Ascending aorta (tissue), 2 donors: ENCODE measurements around the gene TTLL8. TPM values are rescaled to one million over a fixed set of nuclear protein-coding genes. Genes with fewer than 3 reads are reported as not detected.

ENCODE experiments used
- DNase-seq, 2 donors: peaks; one replicate each; pipeline ENCODE4 v3.0.0-alpha.2; 2019; ENCODE audit warnings: low spot score in 2 of 2
- H3K27ac ChIP-seq, 2 donors: fragments of 200-600 bp; sonication (generic); one replicate each; pipeline ENCODE4 v1.5.1; 2016 to 2017; ENCODE audit warnings: mild to moderate bottlenecking in 1 of 2
- H3K27me3 ChIP-seq: fragments of 200-600 bp; sonication (generic); one replicate; pipeline ENCODE4 v1.5.1; 2017
- H3K36me3 ChIP-seq, 2 donors: fragments of 200-600 bp; sonication (generic); one replicate each; pipeline ENCODE4 v1.5.1; 2016
- H3K4me1 ChIP-seq, 2 donors: fragments of 200-600 bp; sonication (generic); one replicate each; pipeline ENCODE4 v1.5.1; 2016 to 2017; ENCODE audit warnings: mild to moderate bottlenecking in 1 of 2
- H3K4me3 ChIP-seq, 2 donors: fragments of 200-600 bp; sonication (generic); one replicate each; pipeline ENCODE4 v1.5.1; 2016 to 2017; ENCODE audit warnings: mild to moderate bottlenecking in 1 of 2
- H3K9me3 ChIP-seq, 2 donors: fragments of 200-600 bp; sonication (generic); one replicate each; pipeline ENCODE4 v1.5.1; 2016
- intact Hi-C: fragments of 100-400 bp; cut with DNase I; formaldehyde crosslinking; loops from one replicate; pipeline ENCODE4 v1.15.1; 2023
- total RNA-seq: library from RNA; depleted of rRNA; stranded (reverse); fragments of >200 nt; gene quantifications from one replicate; pipeline ENCODE4 v1.1.0, GENCODE V29; 2016
- TF ChIP-seq, protein P1 (sequence below), 3 experiments: fragments of 200-600 bp in 2 of 3; fragments of 450-650 bp in 1 of 3; sonication (generic) in 2 of 3; IDR thresholded peaks; one replicate each; pipeline ENCODE4 v1.5.1; 2016 to 2019; ENCODE audit warnings: antibody characterized with exemption in 3 of 3, mild to moderate bottlenecking in 1 of 3, moderate library complexity in 1 of 3

Gene TTLL8
- total RNA-seq, 1 donor from 2014 or later, result not detected

GRCh38 chr22:50014655-50015401, 43.3 kb downstream of the TTLL8 start:
- H3K4me1 ChIP-seq, result no peaks in the 10 kb centered on the region
- DNase-seq, result no peak
- no peaks in the 10 kb centered on the region for H3K36me3 ChIP-seq
- no peak overlapping the region for H3K4me3 ChIP-seq
- no peak overlapping the region for H3K27ac ChIP-seq
- intact Hi-C loops, result no loop called here
- peaks cover 24% of the 10 kb centered on the region for H3K27me3 ChIP-seq
- H3K9me3 ChIP-seq, result no peaks in the 10 kb centered on the region
- TF ChIP-seq, protein P1, sequence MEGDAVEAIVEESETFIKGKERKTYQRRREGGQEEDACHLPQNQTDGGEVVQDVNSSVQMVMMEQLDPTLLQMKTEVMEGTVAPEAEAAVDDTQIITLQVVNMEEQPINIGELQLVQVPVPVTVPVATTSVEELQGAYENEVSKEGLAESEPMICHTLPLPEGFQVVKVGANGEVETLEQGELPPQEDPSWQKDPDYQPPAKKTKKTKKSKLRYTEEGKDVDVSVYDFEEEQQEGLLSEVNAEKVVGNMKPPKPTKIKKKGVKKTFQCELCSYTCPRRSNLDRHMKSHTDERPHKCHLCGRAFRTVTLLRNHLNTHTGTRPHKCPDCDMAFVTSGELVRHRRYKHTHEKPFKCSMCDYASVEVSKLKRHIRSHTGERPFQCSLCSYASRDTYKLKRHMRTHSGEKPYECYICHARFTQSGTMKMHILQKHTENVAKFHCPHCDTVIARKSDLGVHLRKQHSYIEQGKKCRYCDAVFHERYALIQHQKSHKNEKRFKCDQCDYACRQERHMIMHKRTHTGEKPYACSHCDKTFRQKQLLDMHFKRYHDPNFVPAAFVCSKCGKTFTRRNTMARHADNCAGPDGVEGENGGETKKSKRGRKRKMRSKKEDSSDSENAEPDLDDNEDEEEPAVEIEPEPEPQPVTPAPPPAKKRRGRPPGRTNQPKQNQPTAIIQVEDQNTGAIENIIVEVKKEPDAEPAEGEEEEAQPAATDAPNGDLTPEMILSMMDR (IDR thresholded peaks at IDR 0.05), result no peak

- Histone ChIP-seq H3K27me3 (peaks cover 24% of the 10 kb centered on the region), H3K4me3 (no peak overlapping the region), H3K9me3 (no peaks in the 10 kb centered on the region), H3K27ac (no peak overlapping the region), H3K4me1 (no peaks in the 10 kb centered on the region), H3K36me3 (no peaks in the 10 kb centered on the region)
- TF ChIP-seq, protein P1 (IDR thresholded peaks at IDR 0.05), result no peak
- intact Hi-C loops, result no loop called here
- DNase-seq, result no peak
Measured at GRCh38 chr22:50014053-50014501, 44.0 kb downstream of the TTLL8 start.

DNA sequence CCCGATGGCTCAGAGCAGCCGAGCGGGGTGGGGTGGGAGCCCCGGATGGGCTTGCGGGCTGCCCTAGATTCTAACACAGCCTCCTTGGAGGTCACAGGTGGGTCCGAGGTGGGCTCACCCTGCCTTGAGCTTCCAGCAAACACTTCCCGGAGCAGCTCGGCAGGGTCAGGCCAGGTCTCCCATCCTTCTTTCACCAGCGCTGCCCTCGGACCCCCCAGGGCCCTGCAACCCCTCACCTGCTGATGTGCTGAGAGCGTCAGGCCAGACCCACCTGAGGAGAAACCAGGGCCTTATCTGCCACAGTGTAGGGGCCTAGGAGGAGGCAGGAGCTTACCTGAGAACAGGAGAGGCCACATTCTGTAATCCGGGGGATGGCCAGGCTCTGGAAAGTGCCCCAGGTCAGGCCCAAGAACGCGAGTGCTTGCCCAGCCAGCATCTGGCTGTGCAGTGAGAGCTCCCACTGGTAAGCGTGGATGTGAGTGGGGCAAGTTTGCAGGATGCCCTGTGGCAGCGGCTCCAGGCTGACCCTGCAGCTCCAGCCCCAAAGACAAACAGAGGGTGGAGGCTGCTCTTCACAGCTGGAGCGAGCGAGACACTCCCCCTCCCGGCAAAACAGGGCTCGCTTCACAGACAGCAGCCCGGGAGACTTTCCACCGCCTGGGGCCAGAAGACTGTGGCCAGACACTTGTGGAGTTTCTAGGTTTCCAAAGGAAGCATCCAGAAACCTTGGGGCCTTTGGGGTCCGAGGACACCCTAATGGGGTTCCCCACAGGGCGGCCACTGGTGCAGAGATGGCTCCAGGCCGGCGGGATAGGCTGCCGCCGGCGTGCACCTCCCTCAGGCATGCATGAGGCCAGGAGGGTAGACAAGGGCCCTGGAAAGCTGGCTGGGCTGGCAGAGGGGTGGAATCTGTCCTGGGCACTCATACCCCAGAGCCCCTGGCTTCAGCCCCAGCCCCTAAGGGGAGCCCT, 45.6 kb downstream of the TTLL8 start, which contains the start of gene IL17REL:
Gene IL17REL, minus strand, starts transcription at position 555 of the 971 bp plus-strand sequence. Its CDS starts 119 bp downstream, at position 436.
- no peak for DNase-seq
- intact Hi-C loops, result no loop called here
- Histone ChIP-seq H3K27me3 (peaks cover 24% of the 10 kb centered on the region), H3K36me3 (no peaks in the 10 kb centered on the region), H3K4me3 (no peak within 1 kb of the TSS), H3K9me3 (no peaks in the 10 kb centered on the region), H3K27ac (no peak within 1 kb of the TSS), H3K4me1 (no peaks in the 10 kb centered on the region)
- TF ChIP-seq, protein P1 (IDR thresholded peaks at IDR 0.05), result no peak

DNA sequence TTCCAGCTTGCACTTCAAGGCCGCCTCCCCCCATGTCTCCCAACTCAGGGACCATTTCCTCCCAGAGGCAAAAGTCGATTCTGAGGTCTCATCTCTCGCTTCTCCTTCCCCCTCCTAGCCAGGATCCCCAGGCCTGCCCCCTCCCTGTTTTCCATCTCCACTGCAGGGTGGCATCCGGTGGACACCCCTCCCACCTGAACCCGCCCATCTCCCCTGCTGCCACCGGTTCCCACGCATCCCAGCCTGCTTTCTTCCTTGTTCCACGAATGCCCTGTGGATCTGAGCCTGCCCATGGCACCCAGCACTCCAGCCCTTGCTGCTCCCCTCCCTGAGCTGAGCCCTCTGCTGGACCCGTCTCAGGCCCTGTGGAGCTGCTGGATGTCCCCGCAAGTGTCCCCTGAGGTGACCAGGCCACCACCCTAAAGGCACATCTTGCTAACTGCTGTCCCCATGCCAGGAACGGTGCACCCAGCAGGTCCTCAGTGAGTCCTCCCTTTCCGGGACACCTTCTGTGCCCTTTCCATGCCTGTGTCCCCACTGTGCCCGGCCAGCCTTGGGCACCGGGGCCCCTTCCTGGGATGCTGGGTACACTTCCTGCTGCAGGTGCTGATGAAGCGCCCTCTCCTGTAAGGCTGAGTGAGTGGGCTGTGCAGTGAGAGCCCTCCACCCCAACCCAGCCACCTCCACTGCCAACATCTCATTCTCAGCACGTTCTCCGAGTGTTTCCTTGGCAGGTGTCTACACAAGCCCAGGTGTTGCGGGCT, 46.5 kb downstream of the TTLL8 start:
- H3K27ac ChIP-seq, result no peak overlapping the region
- TF ChIP-seq, protein P1 (IDR thresholded peaks at IDR 0.05), result no peak
- no peaks in the 10 kb centered on the region for H3K9me3 ChIP-seq
- DNase-seq, result no peak
- intact Hi-C loops, result no loop called here
- H3K27me3 ChIP-seq, result peaks cover 24% of the 10 kb centered on the region
- no peaks in the 10 kb centered on the region for H3K4me1 ChIP-seq
- H3K36me3 ChIP-seq, result no peaks in the 10 kb centered on the region
- no peak overlapping the region for H3K4me3 ChIP-seq
